Measurements from ENCODE around the gene TM9SF3. TPM values are rescaled to one million over a fixed set of nuclear protein-coding genes. Genes with fewer than 3 reads are reported as not detected.
A peak's percentile ranks its signal among the peaks of the same experiment; 100 is the strongest.

Gene TM9SF3
- total and polyA plus RNA-seq, 5 donors: 24.4 to 93.4 (median 84.3) TPM

DNA sequence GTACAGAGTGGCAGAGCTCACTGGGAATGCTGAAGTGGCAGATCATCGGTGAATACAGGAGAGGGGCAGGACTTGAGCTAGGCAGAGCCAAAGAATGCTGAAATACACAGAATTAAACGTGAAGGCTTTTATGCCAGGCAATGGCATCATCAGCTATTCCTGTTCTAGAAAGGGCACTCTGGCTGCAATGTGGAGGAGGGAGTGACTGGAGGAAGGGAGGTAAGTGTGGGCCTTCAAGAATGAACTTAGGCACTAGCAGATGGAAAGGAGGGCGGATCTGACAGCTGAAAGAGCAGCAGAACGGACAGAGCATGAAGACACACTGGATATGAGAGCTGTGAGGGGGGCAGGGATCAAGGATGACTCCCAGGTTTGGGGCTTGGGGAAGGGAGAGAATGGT lies 12.0 kb upstream of the TM9SF3 start:
- ATAC-seq: no peak
- no peaks in the 10 kb centered on the region for H3K9me3 ChIP-seq (ENCODE audit: control insufficient read depth, low read length)
- H3K27ac ChIP-seq (ENCODE audit: low read length): no peak overlapping the region
- H3K4me3 ChIP-seq (ENCODE audit: low read length): no peak overlapping the region
- DNase-seq: no peak
- no peaks in the 10 kb centered on the region for H3K27me3 ChIP-seq (ENCODE audit: control insufficient read depth, insufficient read depth)
- no peaks in the 10 kb centered on the region for H3K4me1 ChIP-seq (ENCODE audit: control insufficient read depth, insufficient read depth, low read length)
- WGBS: 67% methylated on average over 4 of the region's 4 CpGs
- intact Hi-C loops (cut with DNase I): no loop called here

DNA sequence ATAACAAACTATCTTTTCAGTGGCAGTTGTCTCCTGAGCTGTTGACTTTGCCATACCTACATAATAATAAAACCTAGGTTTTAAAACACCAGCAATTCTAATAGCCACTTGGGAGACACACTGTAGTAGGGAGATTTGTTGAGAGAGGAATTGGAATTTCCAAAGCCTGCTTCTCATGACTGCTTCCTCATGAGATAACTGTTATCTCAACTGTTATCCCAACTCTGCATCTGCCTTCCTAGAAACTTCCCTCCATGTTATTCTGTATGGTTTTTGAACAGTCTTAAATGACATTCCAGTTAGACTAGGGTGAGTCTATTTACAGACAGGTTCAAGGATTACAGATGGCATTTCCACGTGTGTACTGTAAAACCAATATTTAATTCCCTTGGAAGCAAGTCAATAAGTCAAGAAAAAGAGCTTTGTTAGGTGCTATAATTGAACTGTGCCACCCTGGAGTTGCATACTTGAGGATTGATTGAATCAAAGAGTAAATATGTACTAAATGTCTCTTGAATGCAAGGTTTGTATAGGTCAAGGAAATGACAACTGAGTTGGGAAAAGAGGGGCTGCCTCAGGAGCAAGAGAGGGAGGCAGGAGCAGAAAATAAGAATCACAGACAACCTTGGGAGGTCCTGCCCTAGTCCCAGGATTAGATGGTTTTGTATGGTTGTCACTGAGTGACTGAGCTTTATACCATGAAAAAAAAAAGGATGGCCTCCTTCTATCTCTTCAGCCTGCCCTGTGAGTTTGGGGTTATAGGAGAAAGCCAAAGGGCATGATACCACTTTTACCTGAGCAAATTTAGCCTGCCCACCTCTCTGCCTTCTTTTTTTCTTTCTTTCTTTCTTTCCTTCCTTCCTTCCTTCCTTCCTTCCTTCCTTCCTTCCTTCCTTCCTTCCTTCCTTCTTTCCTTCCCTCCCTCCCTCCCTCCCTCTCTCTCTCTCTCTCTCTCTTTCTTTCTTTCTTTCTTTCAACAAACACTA lies 9.9 kb upstream of the TM9SF3 start:
- H3K9me3 ChIP-seq (ENCODE audit: control insufficient read depth, low read length): no peaks in the 10 kb centered on the region
- no peaks in the 10 kb centered on the region for H3K4me1 ChIP-seq (ENCODE audit: control insufficient read depth, insufficient read depth, low read length)
- 54% methylated on average over 1 of the region's 1 CpG for WGBS
- ATAC-seq (no peak), DNase-seq (no peak)
- intact Hi-C loops (cut with DNase I): no loop called here
- H3K27me3 ChIP-seq (ENCODE audit: control insufficient read depth, insufficient read depth): no peaks in the 10 kb centered on the region
- H3K27ac ChIP-seq (ENCODE audit: low read length): no peak overlapping the region
- H3K4me3 ChIP-seq (ENCODE audit: low read length): no peak overlapping the region

DNA sequence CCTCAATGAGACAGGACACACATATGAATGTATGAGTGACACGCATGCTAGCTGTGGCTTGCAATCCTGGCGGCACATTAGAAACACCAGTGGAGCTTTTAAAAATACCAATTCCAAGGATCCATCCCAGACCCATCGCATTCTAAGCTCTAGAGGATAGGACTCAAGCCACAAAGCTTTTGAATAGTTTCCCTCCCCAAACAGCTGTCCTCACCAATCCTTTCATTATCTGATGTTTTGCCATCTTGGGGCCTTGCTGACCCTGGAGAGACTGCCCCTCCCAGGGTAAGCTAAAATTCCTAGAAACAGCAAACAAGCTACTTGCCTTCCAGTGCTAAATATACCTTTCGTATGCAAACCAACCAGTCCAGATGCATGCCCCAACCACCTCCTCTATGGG lies 8.9 kb upstream of the TM9SF3 start:
- Histone ChIP-seq H3K27ac (ENCODE audit: low read length) (no peak overlapping the region), H3K4me3 (ENCODE audit: low read length) (no peak overlapping the region), H3K9me3 (ENCODE audit: control insufficient read depth, low read length) (no peaks in the 10 kb centered on the region), H3K27me3 (ENCODE audit: control insufficient read depth, insufficient read depth) (no peaks in the 10 kb centered on the region), H3K4me1 (ENCODE audit: control insufficient read depth, insufficient read depth, low read length) (no peaks in the 10 kb centered on the region)
- ATAC-seq (no peak), DNase-seq (no peak)
- intact Hi-C loops (cut with DNase I): no loop called here
- 96% methylated on average over 4 of the region's 4 CpGs for WGBS

DNA sequence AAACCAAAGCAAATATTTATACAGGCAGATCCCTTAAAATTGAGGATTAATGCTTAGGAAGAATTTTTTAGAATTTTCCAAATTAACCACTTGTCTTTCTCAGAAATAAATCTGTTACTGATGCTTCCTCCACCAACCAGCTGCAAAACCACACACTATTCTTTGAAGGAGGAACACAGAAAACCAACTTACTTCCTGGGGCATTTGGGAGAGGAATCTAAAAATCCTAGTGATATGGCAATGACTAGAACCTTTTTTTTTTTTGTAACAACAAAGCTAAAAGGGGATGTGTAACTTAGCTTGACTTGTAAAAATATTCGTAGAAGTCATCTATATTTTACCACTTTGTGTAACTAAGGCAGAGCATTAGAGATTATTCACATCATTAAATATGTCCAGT lies 5.1 kb upstream of the TM9SF3 start:
- no peak for ATAC-seq
- no peak for DNase-seq
- 92% methylated on average over 1 of the region's 1 CpG for WGBS
- intact Hi-C loops (cut with DNase I): no loop called here
- H3K27ac ChIP-seq (ENCODE audit: low read length): no peak overlapping the region
- H3K4me3 ChIP-seq (ENCODE audit: low read length): no peak overlapping the region
- no peaks in the 10 kb centered on the region for H3K27me3 ChIP-seq (ENCODE audit: control insufficient read depth, insufficient read depth)
- H3K4me1 ChIP-seq (ENCODE audit: control insufficient read depth, insufficient read depth, low read length): peaks cover 2% of the 10 kb centered on the region
- no peaks in the 10 kb centered on the region for H3K9me3 ChIP-seq (ENCODE audit: control insufficient read depth, low read length)

GRCh38 chr10:96588616-96589419 lies 2.0 kb upstream of the TM9SF3 start:
- no peak for DNase-seq
- Histone ChIP-seq H3K9me3 (ENCODE audit: control insufficient read depth, low read length) (no peaks in the 10 kb centered on the region), H3K4me3 (ENCODE audit: low read length) (no peak overlapping the region), H3K27ac (ENCODE audit: low read length) (no peak overlapping the region), H3K4me1 (ENCODE audit: control insufficient read depth, insufficient read depth, low read length) (peaks cover 2% of the 10 kb centered on the region), H3K27me3 (ENCODE audit: control insufficient read depth, insufficient read depth) (no peaks in the 10 kb centered on the region)
- intact Hi-C loops (cut with DNase I): no loop called here
- ATAC-seq: no peak
- WGBS: 61% methylated on average over 5 of the region's 5 CpGs

- DNase-seq (no peak), ATAC-seq (no peak)
- intact Hi-C loops (cut with DNase I): no loop called here
- Histone ChIP-seq H3K4me1 (ENCODE audit: control insufficient read depth, insufficient read depth, low read length) (peaks cover 2% of the 10 kb centered on the region), H3K27ac (ENCODE audit: low read length) (peak overlapping the region; percentile 100), H3K4me3 (ENCODE audit: low read length) (peak overlapping the region; percentile 94), H3K27me3 (ENCODE audit: control insufficient read depth, insufficient read depth) (no peaks in the 10 kb centered on the region), H3K9me3 (ENCODE audit: control insufficient read depth, low read length) (no peaks in the 10 kb centered on the region)
- WGBS: 56% methylated on average over 4 of the region's 4 CpGs
Measured at GRCh38 chr10:96588060-96588554, 1.3 kb upstream of the TM9SF3 start.

- ATAC-seq: peak in 1 of 2 donors; percentile 12
- no peaks in the 10 kb centered on the region for H3K27me3 ChIP-seq (ENCODE audit: control insufficient read depth, insufficient read depth)
- intact Hi-C loops (cut with DNase I): no loop called here
- H3K9me3 ChIP-seq (ENCODE audit: control insufficient read depth, low read length): no peaks in the 10 kb centered on the region
- H3K27ac ChIP-seq (ENCODE audit: low read length): peak overlapping the region; percentile 100
- H3K4me3 ChIP-seq (ENCODE audit: low read length): peak overlapping the region; percentile 94
- H3K4me1 ChIP-seq (ENCODE audit: control insufficient read depth, insufficient read depth, low read length): peaks cover 2% of the 10 kb centered on the region
- 3% methylated on average over 25 of the region's 25 CpGs for WGBS
- peak in 1 of 3 donors; percentile 83 for DNase-seq
Measured at GRCh38 chr10:96587264-96588059, 650 bp upstream of the TM9SF3 start.

DNA sequence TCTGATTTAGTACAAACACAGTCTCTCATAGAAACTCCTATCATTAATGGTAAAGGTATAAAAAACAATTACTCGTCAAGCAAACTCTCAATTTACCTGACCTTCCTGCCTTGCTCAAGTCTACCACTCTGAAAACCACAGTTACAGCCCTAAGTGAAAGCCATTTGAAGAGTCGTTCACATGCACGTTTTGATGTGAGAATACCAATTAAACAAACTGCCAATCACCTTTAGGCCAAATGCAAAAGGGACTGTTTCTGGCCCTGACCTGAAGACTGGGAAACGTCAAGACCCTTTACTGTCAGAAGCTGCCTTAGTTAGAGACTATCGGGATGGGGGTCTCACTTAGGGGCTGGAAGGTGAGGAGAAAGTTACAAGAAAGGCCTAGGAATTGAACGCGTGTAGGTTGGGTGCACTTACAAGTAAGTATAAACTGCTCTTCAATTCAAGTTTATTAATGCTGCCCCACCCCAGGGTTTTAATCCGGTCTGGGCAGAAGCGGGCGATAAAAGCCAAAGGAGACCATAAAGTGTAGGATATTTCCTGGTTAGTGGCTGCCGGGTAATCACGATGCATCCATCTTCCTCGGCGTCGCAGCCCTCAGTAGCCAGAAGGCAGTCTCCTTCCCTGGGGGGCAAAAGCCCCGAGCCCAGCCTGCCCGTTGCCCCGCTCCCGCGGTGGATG lies 935 bp downstream of the TM9SF3 start:
- intact Hi-C loops (cut with DNase I): no loop called here
- under 1% methylated on average over 20 of the region's 20 CpGs for WGBS
- Histone ChIP-seq H3K27me3 (ENCODE audit: control insufficient read depth, insufficient read depth) (no peaks in the 10 kb centered on the region), H3K4me1 (ENCODE audit: control insufficient read depth, insufficient read depth, low read length) (peaks cover 2% of the 10 kb centered on the region), H3K4me3 (ENCODE audit: low read length) (peak overlapping the region; percentile 94), H3K27ac (ENCODE audit: low read length) (peak overlapping the region; percentile 100), H3K9me3 (ENCODE audit: control insufficient read depth, low read length) (no peaks in the 10 kb centered on the region)
- ATAC-seq (no peak), DNase-seq (no peak)

DNA sequence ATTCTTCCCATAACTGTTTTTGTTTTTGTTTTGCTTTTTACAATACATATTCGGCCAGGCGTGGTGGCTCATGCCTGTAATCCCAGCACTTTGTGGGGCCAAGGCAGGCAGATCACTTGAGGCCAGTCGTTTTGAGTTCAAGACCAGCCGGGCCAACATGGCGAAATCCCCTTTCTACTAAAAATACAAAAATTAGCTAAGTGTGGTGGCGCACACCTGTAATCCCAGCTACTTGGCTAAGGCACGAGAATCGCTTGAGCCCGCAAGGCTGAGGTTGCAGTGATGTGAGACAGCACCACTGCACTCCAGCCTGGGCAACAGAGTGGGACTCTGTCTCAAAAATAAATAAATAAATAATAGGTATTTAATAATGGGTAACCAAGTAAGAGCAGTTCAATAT lies 2.3 kb downstream of the TM9SF3 start:
- 83% methylated on average over 9 of the region's 9 CpGs for WGBS
- Histone ChIP-seq H3K27ac (ENCODE audit: low read length) (no peak overlapping the region), H3K4me1 (ENCODE audit: control insufficient read depth, insufficient read depth, low read length) (peaks cover 4% of the 10 kb centered on the region), H3K27me3 (ENCODE audit: control insufficient read depth, insufficient read depth) (no peaks in the 10 kb centered on the region), H3K4me3 (ENCODE audit: low read length) (no peak overlapping the region), H3K9me3 (ENCODE audit: control insufficient read depth, low read length) (no peaks in the 10 kb centered on the region)
- intact Hi-C loops (cut with DNase I): no loop called here
- ATAC-seq (no peak), DNase-seq (no peak)

DNA sequence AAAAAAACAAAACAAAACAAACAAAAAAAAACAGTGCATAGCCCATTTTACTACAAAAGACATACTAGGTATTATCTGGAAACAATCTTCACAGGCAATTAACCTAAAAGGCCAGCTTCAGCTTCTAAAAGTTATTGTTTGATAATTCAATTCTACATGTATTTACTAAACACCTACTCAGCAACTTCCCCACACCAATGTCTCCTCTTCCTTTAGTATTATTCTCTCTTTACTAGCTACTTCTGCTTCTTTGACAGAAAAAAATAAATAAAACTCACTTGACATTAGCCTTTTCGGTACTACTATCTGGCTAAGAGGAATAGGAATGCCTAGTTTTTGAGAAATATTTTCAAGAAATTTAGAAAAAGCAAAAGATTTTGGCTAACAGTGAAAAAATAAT lies 2.8 kb downstream of the TM9SF3 start:
- H3K27me3 ChIP-seq (ENCODE audit: control insufficient read depth, insufficient read depth): no peaks in the 10 kb centered on the region
- no peak overlapping the region for H3K4me3 ChIP-seq (ENCODE audit: low read length)
- no peak overlapping the region for H3K27ac ChIP-seq (ENCODE audit: low read length)
- H3K9me3 ChIP-seq (ENCODE audit: control insufficient read depth, low read length): no peaks in the 10 kb centered on the region
- DNase-seq: no peak
- peaks cover 4% of the 10 kb centered on the region for H3K4me1 ChIP-seq (ENCODE audit: control insufficient read depth, insufficient read depth, low read length)
- ATAC-seq: no peak
- intact Hi-C loops (cut with DNase I): no loop called here
- WGBS: 80% methylated on average over 1 of the region's 1 CpG
